Fibroblast of upper back skin (primary cell): ENCODE data around the gene PRPF40A.
A peak's percentile ranks its signal among the peaks of the same experiment; 100 is the strongest.
"Not testable (repeated sequence)": the region's sequence is repeated elsewhere in the genome, so short reads cannot be mapped to it uniquely, and the experiment has no call there.

Experiments used
- DNase-seq: peaks from one replicate; pipeline ENCODE4 v3.0.0-alpha.2; 2013

PRPF40A gene

DNA sequence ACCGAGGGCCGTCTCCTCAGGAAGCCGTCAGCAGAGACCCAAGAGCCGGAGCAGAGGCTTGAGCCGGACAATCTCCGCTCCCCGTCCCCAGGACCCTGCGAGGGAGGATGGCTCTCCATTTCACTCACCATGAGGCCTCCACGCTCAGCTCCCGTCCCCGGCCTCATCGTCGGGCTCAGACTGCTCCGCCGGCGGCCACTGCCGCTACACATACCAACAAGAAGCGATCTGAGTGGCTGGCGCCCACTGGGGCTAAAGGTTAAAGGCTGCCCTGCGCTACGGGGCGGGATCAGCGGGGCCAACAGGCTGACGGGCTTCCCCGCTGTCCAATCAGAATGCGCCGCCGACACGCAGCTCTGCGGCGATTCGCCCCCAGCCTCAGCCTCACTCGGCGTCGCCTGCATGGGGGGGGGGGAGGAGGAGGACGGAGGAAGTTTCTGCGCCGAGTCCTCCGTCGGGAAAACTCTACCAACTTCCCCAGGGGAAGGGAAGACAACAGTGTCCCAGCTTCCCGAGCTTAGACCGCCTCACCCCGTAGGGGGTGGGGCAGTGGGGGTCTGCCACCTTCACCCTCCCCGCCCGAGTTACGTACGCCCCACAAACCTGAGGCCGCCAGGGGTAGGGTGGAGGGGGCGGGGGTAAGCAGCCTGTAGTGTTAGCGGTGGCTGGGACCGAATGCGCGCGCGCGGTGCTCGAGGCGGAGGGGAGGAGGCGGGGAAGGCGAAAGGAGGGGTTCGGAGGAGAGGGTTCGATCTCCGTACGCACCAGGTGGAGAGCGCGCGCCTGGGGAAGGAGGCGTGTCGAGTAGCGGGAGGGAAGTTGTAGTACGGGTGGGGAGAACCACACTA, at the start of gene PRPF40A:
TSS of gene PRPF40A (minus strand) at position 234 of the 848 bp plus-strand sequence. CDS start at position 212, 22 bp downstream.
- peak; percentile 98 for DNase-seq

DNA sequence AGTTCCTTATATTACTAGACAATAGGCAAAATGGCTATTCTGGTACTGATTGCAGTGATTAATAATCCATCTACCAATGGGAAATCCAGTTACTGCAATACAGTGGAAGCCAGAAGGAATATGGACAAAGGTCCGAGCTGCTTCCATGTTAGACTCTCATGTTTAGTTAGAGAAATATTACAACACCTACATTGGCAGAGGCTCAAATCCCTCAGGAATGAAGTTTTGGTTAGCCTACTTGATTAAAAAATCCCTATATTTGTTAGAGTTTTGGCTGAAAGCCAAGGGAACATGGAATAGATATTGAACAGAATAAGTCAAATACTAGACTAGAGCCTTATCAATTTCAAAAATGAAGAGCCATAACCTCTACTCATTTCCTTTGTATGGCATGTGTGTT, 49.7 kb upstream of the PRPF40A start:
- peak; percentile 69 for DNase-seq

DNA sequence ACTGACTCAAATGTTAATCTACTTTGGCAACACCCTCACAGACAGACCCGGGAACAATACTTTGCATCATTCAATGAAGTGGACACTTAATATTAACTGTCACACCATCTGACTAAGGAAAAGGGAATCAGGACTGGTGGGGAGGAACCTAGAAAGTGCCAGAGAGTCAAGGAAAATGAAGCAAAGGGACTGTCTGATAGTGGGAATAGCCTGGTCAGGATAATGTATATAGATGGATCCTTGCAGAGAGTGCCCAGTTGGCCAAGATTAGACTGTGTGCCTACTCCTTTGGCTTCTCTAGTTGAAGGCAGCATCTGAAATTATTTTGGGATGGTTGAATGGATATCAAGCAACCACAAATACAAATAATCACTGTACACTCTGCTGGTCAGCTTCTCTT, 46.4 kb upstream of the PRPF40A start:
- no peak for DNase-seq

DNA sequence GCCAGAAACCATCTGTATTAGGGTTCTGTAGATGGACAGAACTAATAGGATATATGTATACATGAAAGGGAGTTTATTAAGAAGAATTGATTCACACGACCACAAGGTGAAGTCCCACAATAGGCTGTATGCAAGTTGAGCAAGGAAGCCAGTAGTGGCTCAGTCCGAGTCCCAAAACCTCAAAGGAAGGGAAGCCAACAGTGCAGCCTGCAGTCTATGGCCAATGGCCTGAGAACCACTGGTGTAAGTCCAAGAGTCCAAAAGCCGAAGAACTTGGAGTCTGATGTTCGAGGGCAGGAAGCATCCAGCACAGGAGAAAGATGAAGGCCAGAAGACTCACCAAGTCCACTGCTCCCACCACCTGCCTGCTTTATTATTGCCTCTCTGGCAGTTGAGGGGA, 45.9 kb upstream of the PRPF40A start:
- DNase-seq = not testable (repeated sequence)

DNA sequence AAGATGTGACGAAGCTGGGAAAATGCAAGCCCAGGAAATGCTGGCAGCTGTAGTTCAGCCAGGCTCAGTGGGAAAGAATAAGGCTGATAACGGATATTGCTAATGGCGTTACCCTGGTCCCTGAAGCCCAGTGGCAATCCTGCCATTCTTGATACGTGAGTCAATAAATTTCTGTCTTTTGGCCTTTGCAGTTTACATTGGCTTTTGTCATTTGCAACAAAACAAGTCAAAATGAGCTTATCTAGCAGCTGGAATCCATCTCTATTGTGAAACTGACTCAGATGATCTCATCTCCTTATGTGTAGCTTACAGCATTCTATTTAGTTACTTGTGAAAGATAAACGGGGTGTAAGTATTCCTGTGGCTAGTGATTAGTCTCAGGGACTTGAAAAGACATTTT, 44.9 kb upstream of the PRPF40A start:
- peak; percentile 47 for DNase-seq

DNA sequence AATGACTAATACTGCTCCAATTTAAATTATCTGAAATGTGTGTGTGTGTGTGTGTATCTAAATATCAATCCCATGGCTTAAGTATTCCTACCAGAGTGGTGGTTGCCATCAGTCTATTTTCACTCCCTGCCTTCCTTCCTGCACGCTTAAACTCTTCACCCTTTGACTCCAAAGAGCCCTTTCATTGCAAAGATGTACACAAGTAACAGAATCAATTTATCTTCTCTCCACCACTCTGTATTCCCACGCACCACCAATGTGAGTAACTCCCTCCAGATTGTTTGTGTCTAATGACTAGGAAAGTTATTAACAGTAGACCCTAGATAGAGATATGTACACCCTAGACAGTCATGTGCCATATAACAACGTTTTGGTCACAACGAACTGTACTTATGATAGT, 44.0 kb upstream of the PRPF40A start:
- no peak for DNase-seq

DNA sequence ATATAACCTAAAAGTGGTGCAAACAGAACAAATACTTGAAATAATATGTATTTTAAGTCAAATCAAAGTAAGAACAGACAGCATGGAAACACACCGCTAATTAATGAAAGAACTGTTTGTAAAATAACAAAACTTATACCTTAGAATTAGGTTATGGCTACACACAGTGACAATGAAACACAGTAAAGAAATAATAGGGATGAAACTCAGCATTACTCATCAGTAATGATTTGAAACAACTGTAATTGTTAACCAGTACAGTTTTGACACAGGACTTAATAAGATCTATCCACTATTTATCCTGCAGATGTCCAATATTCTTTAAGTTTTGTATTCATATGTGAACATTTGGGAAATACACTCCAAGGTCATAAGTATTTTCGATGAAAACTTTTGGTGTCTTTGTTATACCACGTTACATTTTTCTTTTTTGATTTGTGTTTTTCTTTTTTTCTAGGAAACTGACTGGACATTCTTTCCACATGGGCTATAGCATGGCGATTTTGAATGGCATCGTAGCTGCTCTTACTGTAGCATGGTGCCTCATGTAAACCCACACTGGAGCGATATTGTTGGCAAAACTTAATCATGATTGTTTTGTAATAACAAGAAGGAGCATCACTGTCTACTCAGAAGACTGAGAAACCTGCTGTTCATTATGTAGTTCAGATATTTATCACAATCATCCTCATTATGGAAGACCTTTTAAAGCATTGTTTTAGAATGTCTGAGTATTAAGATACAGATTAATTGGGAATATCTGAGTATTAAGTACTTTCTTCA, 42.2 kb upstream of the PRPF40A start:
- no peak for DNase-seq

DNA sequence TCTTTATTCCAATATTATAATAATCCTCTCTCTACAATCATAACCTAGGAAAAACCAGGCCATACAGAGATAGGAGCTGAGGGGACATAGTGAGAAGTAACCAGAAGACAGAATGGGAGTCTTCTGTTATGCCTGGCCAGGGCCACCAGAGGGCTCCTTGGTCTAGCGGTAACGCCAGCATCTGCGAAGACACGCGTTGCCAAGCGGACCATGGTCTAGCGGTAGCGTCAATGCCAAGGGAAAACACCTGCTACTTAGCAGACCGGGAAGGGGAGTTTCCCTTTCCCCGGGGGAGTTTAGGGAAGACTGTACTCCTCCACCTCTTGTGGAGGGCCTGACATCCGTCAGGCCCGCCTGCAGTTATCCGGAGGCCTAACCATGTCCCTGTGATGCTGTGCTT, 37.8 kb upstream of the PRPF40A start:
- peak; percentile 6 for DNase-seq

DNA sequence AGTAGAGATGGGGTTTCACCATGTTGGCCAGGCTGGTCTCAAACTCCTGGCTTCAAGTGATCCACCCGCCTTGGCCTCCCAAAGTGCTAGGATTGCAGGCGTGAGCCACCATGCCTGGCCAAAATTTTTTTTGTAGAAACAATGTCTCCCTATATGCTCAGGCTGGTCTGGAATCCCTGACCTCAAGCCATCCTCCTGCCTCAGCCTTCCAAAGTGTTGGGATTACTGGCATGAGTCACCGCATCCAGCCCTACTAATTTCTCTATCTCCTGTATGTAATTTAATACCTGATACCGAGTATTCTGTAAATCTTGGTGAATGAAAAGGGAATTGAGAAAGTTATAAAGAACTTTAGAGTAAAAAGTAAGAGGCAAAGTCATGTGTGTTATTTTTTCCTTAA, 30.5 kb upstream of the PRPF40A start:
- peak; percentile 47 for DNase-seq

DNA sequence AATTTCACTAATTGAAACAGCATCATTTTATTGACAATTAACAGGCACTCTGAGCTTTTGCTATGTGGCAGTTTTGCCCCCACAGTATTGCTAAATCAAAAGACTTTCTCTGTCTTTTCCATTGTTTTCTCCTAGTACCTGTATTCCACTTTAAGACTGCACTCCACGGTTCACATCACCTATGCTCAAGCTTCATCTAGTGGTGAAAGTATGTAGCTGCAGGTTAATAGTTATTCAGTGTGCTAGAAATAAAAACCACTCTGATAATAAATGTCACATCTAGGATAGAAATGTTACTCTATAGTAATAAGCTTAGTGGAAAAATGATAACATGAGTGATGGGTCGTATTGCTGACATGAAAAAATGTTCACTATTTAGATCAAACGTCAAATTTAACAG, 25.7 kb upstream of the PRPF40A start:
- DNase-seq = no peak

DNA sequence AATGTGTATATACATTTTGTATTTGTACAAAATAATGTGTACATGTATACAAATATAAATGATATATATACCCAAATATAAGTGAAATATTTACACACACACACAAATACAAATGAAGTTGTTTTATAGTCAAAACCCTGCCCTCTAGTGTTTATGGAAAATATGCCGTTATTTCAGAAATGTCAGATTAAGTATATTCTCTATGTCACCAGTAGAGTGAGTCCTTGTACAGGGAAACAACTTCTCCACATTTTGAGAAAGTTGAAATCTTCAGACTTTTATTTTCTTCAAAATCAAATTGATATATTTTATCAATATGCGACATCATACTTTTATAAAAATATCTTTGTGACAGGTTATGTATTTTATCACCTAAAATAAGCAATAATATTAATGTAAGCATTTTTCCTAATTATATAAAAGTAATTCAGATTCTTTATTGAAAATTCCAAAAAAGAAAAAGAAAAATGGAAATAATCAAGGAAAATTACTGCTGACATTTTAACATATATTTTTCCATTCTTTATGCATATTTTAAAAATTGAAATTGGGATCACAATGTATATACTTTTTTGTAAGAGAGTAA, 23.6 kb upstream of the PRPF40A start:
- DNase-seq = peak; percentile 57

DNA sequence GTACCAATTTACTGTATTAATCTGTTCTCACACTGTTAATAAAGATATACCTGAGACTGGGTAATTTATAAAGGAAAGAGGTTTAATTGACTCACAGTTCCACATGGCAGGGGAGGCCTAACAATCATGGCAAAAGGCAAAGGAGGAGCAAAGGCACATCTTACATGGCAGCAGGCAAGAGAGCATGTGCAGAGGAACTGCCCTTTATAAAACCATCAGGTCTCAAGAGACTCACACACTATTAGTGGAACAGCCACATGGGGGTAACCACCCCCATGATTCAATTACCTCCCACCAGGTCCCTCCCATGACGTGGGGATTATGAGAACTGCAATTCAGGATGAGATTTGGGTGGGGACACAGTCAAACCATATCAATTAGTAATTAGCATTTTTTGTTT, 22.4 kb upstream of the PRPF40A start:
- not testable (repeated sequence) for DNase-seq

DNA sequence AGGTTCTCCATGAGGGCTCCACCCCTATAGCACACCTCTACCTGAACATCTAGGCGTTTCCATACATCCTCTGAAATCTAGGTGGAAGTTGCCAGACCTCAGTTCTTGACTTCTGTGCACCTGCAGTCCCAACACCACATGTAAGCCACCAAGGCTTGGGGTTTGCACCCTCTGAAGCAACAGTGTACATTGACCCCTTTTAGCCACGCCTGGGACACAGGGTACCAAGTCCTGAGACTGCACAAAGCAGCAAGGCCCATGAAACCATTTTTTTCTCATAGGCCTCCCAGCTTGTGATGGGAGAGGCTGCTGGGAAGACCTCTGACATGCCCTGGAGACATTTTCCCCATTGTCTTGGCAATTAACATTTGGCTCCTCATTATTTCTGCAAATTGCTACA, 21.2 kb upstream of the PRPF40A start:
- DNase-seq = no peak

DNA sequence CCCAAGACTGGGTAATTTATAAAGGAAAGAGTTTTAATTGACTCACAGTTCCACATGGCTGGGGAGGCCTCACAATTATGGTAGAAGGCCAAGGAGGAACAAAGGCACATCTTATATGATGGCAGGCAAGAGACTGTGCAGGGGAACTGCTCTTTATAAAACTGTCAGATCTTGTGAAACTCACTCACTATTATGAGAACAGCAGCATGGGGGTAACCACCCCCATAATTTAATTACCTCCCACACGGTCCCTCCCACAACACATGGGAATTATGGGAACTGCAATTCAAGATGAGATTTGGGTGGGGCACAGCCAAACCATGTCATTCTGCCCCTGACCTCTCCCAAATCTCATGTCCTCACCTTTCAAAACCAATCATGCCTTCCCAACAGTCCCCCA, 20.2 kb upstream of the PRPF40A start:
- not testable (repeated sequence) for DNase-seq

DNA sequence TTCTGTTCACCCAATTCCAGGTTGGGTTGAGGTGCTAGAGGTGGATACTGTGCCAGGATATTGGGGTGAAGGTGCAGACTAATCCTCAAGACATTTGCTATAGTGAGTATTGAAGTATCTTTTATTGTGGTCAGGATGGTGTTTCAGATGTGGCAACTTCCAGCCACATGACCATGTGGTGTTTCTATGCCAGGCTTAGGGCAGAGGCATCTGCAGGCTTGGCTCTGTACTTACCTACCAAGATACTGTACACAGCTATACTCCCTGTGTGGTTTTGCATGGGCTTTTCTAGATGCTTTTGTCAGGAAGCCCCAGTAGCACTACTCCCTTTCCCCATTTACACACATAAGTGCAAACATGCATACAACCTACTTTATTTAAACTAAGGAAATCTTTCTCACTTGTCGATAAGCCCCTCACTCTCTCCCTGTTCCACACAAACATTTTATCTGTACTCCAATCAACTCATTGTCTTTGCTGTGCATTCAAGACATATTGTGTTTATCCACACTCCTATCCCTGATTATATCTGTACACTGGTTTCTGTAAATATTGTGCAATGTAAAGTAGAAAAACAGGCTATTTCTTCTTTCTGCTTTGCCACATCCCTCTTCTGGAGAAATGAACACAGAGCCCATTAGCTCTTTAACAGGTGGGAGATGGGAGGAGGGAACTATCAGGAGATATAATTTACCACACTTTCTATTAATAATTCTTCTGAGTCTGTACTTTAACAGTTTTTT, 13.5 kb upstream of the PRPF40A start:
- no peak for DNase-seq

DNA sequence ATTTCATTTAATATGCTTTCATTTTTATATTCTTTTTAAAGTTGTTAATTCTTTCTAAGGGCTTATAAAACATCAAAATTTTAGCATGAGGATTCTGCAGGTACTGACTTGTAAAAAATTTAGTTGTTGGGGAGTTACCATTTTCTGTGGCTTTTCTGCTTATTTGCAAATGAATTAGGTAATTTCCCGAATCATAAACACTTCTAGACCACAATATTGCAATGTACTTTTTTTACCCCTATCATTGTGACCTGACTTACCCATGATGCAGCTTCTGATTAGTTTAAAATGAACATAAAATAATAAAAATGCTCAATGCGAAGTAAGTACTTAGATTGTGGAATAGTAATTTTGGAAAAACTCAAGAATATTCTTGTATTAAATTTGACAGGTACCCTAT, 12.6 kb upstream of the PRPF40A start:
- DNase-seq = no peak

DNA sequence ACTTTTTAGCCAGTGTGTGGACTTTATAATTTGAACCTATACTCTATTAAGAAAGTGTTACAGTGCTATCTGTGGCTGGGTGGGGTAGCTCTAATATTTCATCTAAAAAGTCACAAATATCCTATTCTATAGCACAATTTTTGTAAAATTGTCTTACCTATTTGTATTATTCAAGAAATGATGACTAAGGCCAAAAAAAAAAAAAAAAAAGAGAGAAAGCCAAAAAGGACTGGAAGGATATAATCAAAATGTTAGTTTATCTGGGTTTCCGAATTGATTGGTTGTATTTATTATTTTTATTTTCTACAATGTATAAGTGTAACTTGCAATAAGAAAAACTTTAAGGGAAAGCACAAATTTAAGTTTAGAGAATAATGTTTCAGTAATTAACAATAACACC, 6.7 kb upstream of the PRPF40A start:
- no peak for DNase-seq

DNA sequence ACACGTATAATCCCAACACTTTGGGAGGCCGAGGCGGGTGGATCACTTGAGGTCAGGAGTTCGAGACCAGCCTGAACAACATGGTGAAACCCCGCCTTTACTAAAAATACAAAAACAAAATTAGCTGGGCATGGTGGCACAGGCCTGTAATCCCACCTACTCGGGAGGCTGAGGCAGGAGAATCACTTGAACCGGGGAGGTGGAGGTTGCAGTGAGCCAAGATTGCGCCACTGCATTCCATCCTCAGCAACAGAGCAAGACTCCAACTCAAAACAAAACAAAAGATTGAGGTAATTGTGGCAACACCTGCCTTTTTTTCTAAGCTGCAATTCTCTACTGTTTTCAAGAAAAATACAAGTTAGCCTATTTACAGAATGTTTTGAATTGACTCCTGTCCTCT, 5.4 kb upstream of the PRPF40A start:
- DNase-seq = not testable (repeated sequence)

DNA sequence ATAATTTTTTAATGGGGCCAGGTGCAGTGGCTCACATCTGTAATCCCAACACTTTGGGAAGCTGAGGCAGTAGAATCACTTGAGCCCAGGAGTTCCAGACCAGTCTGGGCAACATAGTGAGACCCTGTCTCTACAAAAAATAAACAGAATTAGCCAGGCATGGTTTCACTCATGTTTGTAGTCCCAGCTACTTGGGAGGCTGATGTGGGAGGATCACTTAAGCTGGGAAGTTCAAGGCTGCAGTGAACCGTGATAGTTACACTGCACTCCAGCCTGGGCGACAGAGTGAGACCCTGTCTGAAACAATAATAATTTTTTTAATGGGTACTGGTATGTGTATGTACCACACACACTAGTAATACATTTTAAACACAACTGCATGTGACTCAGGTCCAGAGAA, 3.5 kb upstream of the PRPF40A start:
- no peak for DNase-seq

DNA sequence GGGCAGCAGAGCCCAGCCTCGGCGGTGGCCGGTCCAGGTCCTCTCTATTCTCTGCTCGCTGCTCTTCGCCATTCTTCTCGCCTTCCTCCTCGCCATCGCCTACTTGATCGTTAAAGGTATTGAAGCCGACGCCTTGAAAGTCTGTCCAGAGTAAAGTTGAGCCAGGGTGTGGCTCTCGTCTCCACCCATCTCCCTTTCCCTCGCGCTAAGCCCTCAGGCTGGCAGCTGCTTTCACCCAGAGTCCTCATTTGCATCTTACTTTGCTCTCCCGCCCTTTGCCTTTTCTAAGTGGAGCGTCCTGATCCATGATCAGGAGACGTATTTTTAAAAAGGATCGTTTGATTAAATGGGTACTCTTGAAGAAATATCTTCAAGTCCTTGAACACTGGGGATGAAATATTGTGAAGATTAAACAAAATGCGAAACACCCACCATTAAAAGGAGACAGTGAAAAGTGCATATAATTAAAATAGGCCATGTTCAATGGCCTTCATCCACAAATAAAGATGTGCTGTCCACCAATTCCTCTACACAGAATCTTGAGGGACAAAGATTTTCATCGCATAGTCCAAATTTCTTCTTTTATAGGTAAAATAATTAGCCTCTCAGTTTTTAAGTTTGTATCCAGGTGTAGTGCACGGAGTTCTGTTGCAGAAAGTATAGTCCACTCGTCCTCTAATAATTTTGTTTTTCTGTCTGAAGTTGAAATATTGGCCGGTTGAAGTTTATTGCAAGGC, 1.8 kb upstream of the PRPF40A start:
- no peak for DNase-seq

DNA sequence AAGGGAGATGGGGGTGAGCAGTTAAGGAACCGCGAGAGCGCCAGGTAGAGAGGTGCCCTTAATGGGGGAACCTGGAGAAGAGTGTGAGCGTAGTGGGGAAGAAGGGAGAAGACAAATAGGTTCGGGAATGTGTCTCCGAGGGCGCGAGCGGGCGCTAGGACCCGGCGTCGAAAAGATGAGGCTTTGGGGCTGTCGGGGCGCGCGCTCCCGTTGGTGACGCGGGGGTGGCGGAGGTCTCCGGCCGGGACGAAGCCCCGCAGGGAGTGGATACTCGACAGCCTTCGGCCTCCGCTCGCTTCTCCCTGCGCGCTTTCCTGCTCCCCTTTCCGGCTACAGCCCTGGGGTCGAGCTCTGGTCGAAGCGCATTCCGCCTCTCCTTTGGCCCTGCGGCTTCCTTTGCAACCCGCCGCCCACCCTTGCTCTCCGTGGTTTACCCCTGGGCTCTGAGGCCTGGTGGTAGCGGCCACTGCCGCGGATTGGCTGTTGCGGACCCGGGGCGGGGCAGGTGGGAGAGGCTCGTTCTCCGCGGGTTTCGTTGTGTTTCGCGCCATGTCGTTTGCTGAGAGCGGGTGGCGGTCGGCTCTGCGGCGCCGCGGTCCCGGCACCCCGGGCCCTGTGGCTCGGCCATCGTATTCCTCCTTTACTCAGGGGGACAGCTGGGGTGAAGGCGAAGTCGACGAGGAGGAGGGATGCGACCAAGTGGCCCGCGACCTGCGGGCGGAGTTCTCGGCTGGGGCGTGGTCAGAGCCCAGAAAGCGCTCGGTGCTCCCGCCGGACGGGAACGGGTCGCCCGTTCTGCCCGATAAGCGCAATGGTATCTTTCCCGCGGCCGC, 1.0 kb upstream of the PRPF40A start, which contains the start of gene ARL6IP6:
TSS of gene ARL6IP6 (plus strand) at position 545 of the 833 bp plus-strand sequence. CDS start at position 550, 5 bp downstream.
- peak; percentile 88 for DNase-seq
